Right forelimb (tissue), 1 donor: ENCODE measurements around the gene HOXB3.

ENCODE experiments used
- DNase-seq: peaks from one replicate; pipeline ENCODE4 v3.0.0-alpha.2; 2018

The HOXB3 gene

GRCh38 chr17:48625495-48626244 is 35.6 kb upstream of the HOXB3 start:
- DNase-seq, result no peak

DNA sequence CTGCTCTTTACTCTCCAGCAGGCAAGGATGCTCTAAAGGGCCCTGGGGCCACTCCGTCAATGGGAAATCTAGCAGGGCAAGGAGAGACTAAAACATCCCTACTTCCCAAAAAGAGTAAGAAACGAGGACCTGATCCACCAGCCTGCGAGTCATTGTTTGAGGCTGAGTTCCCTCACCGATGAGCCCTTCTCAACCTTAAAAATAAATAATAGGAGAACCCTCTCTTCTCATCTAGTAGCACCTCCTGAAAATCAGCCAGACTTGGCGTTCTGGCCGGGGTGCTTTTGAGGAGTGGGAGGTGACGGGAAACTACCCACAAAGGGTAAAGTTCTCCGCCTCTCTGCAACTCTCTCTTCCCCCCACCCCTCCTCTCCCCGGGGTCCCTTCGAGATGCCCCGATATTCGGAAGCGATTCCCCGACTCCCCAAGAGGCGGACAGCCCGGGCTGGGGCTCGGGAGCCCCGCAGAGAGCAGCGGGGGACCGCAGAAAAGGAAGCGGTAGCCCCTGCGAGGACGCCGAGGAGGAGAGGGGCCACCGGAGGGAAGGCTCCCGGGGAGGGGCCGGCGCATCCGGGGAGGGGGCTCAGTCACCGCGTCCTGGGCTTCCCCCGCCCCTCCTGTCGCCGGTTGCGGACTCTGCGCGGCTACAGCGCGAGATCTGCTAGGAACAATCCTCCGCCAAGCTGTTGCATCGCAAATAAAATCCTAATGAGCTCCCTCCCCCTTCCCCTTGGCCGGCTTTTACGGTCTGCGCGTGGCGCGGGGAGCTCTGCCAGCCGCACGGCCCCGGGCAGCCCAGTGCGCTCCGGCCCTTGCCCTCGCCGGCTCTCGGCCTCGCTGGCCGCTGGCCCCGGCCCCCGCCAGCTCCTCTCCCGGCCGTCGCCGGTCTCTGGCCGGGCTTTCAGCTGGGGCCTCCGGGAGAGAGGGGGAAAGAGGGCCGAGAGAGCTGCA is 34.8 kb upstream of the HOXB3 start:
- DNase-seq, result no peak

DNA sequence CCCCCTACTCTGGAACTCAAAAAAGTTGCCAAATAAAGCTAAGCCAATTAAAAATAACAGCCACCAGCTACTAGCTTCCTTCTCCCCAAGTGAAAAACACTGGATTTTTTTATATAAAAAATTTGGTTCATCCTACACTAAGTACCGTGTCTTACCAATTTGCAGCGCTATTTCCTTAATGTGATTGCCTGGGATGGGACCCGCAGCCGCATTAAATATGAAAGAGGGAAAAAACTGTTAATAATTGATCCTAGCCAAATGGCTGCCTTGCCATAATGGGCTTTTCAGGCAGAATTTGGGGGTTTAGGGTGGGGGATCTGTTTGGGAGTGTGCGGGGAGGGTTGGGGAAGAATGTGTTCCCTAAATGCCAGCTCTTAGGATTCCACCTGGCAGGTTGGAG is 34.1 kb upstream of the HOXB3 start:
- DNase-seq, result no peak

DNA sequence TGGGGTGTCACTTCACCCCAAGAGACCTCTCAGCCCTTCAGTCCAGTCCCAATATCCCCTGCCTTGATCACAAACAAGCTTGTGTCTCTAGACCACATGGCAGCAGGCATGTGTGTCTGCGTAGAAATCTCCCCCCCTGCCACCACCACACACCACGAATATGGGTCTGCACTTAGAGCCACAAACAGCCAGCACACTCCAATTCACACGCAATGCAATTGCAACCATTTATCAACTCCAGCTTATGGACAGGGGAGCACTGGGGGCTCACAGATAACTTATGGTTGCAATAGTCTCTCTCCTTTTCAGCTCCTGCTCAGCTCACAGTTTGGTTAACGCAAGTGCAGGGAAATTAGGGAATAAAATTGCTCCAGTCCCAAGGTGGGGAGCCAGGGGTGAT is 33.5 kb upstream of the HOXB3 start:
- no peak for DNase-seq

DNA sequence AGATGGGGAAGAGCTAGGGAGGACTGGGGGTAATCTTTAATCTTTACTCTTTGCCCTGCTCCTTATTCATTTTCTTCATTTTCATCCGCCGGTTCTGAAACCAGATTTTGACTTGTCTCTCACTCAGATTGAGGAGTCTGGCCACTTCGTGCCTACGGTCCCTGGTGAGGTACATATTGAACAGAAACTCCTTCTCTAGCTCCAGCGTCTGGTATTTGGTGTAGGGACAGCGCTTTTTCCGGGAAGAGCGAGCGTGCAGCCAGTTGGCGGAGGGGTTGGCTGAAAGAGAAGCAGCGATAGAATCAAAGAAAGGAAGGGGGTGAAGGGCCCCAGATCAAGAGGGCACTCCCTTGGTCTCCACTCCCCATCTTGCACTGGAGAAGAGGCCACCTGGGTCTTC is 32.8 kb upstream of the HOXB3 start:
- DNase-seq, result no peak

GRCh38 chr17:48621410-48622392 is 31.7 kb upstream of the HOXB3 start:
- no peak for DNase-seq

DNA sequence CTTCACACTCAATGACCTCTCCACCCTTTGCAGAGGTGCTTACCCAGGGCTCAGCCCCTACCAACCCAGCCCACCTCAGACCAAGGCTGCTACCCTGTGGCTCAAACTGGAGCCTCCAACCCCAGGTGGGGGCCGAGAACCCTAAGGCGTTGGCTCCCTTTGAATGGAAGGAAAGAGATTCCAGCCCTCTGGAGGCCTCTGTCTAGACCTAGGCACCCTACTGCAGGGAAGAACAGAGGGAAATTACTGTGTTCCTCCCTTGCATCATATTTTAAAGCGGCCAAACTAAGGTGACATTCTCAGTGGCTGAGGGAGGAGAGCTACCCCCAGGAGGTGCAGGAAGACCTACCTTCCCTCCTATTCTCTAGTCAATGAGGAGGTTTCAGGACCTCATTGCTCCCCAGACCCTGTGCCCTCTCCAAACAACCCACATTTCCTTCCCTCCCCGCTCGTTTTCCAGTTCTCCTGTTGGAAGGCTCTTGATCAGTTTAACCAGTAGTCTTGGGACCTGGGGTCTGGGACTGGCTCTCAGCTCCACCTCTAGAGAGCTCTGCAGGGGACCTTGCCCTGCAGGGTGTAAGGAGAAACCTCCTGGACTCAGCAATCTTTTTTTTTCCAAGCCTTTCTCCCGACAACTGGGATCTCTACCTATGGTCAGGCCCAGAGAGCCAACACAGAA is 30.6 kb upstream of the HOXB3 start:
- DNase-seq, result no peak

DNA sequence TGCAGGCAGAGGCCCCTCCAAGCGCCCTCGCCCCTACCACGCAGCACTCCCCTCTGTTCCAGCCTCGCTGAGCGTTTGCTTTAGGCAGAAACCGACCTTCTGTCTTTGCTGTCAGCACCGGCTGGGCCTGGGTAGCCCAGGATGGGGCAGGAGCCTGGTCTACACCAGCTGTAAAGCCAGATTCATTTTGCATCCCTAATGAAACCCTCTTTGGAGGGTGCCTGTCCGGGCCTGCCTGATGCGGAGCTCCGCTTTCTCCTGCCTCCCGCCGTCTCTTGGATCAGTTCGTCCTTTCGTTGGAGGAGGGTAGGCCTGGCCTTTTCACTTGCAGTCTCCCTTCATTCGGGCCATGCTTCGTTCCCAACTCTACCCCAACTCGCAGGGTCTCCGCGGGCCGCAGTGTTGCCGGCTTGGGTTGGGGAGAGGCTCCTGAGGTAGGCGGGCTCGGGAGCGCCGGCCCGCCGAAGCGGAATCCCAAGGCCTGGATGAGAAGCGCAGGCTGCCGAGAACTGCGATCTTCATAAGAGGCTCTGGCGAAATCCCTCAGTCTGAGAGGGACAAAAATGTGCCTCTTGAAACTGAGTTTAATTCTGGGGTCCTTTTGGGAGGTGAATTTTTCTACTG is 29.9 kb upstream of the HOXB3 start:
- DNase-seq, result no peak

DNA sequence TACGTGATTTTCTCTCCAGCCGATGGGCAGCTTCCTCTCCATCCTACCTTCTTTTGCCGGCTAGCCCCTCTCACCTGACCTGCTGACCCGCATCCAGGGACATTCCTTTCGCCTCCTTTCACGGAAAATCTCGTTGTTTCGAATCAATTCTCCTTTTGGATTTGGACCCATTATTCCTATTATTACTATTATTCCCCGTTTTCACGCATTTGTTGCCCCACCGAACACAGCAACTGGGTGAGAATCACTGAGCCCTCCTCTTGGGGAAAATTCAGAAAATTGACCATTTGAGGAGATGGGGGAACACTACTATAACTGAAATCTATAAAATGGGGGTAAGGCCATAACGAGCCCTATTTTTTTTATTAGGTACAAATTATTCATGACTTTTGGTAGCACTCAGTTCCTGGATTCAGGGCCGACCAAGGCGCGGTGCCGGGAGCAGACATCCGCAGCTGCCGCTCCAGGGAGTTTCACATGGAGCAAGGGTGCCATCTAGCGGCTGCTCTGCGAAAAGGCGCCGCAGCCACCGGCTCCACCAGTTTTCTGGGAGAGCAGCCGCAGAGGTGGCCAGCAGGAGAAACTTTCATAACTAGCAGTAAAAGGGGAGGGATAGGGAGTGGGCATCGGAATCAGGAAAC is 28.3 kb upstream of the HOXB3 start:
- peak; percentile 92 for DNase-seq

DNA sequence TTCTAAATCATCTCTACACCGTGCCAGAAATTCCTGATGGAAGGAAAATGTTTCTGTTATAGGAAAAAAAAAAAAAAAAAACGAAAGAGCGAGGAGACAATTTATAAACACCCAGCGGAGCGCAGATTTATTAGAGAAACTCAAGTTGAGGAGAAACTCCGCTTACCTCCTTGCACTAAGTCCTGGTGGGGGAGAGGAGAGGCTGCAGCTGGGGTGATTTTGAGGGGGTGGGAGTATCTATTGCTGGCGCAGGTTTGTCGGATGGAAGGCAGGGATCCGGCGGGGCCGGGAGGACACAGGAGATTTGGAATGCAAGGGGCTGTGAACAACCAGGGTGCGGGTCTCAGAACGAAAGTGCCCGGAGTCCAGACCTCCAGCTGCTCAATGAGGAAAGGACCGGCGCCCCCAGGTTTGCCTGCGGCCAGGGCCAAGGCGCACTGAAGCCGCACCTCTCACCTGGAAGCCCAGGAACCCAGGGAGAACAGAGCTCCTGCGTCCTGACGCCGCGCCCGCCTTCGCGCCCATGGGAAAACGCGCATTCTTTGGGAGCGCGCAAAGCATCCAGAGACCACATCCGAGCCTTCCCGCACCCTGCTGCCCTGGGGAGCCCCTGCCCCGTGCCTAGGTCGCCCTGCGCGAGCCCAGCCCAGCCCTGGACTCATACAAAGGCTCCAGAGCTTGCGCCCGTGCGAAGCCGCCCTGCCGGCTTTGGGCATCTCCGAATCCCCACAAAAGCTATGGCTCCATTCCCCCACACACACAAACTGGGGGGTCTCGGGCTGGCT is 27.6 kb upstream of the HOXB3 start:
- DNase-seq, result no peak

DNA sequence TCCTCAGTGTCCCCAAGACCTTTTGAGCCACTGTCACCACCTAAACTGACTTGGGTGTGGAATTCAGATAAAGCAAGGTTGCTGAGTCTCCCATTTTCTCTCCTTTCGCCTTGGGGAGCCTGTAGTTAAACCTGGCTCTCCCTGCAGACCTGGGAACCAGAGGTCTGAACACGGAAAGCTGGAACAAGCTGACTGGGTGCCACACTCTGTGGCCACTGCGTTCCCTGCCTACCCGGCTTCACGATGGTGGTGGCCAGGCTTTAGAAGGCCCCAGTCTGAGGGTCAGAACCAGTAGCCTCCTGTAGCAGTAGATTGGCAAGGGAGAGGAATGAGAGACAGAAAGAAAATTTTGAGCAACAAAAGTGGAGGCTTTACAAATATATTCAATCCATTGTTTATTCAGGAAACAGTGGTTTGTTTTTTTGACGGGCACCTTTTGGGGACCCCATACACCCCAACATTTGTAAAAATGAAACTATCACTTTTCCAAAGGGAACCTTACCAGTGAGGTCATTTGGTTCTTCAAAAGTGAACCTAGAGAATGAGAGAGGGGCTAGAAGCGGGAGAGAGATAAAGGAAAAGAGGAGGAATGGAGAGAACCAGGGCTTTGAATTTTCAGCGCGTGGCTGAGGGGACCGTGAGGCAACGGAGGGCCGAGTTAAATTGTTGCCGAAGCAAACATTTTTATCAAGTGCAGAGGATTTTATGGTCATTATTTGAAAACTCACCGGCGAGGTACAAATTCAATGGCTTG is 26.9 kb upstream of the HOXB3 start:
- DNase-seq, result no peak

DNA sequence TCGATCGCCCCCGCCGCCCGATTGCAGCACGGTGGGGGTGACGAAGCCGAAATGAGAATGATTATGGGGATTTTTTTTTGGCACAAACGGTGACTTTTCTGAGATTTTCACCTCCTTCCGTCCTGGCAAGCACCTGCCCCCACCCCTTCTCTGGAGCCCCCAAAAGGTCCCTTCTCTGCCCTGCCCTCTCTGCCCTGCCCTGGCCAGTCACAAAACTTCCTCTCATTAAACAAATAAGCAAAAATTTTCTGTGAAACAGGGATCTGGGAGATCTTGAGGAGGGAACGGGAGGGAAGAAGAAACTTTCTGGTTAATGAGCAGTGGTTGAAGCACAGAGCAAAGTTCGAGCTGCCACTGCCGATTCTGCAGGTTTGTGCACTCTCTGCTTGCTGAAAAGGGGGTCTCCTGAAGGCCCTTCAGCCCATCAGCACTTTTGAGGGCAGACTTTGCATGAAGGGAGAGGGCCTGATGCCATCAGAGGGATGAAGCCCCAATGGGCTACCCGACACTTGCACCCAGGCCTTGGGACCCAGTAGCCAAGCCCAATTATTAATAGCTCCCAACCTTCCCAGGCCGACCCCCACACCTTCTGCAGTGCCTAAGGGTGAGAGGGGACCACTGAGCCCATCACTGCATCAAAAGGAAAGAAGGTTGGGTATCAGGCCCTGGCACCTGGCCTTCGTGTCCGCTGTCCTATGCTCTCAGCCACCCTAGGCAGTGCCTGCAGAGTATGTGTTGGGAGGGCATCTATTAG is 26.1 kb upstream of the HOXB3 start:
- no peak for DNase-seq

- no peak for DNase-seq
These were observed 25.3 kb upstream of the HOXB3 start, which contains the start of gene HOXB8 for GRCh38 chr17:48615047-48615962. Gene HOXB8, minus strand, starts transcription at chr17:48615292. Its CDS starts 588 bp downstream, at chr17:48614704.

- DNase-seq, result no peak
These were observed 24.0 kb upstream of the HOXB3 start for GRCh38 chr17:48613862-48614694.

DNA sequence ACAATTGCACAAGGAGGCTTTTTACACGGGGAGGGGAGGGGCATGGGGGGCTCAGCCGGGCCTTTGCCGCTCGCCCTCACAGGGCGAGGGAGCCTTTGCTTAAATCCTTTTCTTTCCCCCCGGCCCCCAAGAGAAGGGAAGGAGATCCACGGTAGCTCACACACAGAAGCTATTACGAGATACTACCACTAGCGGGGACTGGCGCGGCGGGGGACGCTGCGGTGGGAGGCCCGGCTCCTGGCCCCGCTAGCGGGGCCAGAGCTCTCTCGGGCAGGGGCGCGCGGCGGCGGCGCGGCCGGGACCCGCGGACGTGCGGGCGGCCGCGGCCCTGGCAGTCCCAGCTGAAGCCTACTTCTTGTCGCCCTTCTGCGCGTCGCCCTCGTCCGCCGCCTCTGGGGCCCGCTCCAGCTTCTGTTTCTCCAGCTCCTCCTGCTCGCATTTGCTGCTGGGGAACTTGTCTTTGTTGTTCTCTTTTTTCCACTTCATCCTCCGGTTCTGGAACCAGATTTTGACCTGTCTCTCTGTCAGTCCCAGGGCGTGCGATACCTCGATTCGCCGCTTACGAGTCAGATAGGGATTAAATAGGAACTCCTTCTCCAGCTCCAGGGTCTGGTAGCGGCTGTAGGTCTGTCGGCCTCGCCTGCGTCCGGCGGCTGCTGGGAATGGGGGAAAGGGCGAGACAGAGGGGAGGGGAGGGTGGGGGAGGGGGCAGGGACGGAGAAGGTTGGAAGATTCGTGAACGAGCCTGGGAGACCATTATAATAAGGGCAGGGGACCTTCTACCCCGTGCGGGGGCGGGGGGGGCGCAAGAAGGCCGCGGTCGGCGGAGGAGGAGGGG is 23.0 kb upstream of the HOXB3 start:
- no peak for DNase-seq

- no peak for DNase-seq
These were observed 22.4 kb upstream of the HOXB3 start for GRCh38 chr17:48612456-48612853.
